Activated B cell treated with CpG ODN at 0.5 μM for 24 hours (primary cell): Measurements from ENCODE around the gene EEA1. TPM values are rescaled to one million over a fixed set of nuclear protein-coding genes. Genes with fewer than 3 reads are reported as not detected.

Source experiments
- ATAC-seq: fragments of 200-7000 bp; cut with Tn5 transposase; one replicate; pipeline ENCODE4 v1.10.0; 2021; ENCODE audit warnings: low read depth, mild to moderate bottlenecking, moderate library complexity
- CTCF ChIA-PET: fragments of 350-600 bp; sonication (Branson Sonifier 250); formaldehyde crosslinking; loops from one replicate; lab custom pipeline; 2021; ENCODE audit warnings: antibody characterized with exemption; lab: Charles Lee
- POLR2A ChIA-PET: fragments of 350-600 bp; sonication (Branson Sonifier 250); formaldehyde crosslinking; loops from one replicate; lab custom pipeline; 2021; ENCODE audit warnings: antibody characterized with exemption; lab: Charles Lee
- DNase-seq: peaks from one replicate; pipeline ENCODE4 v3.0.0; 2022
- H3K27ac Mint-ChIP-seq: one replicate; pipeline ENCODE4 v1.8.0; 2020; ENCODE audit warnings: mixed read lengths
- H3K27me3 Mint-ChIP-seq: one replicate; pipeline ENCODE4 v1.8.0; 2021; ENCODE audit warnings: mixed read lengths
- H3K36me3 Mint-ChIP-seq: one replicate; pipeline ENCODE4 v1.8.0; 2021; ENCODE audit warnings: low read depth, mixed read lengths
- H3K4me1 Mint-ChIP-seq: one replicate; pipeline ENCODE4 v1.8.0; 2021; ENCODE audit warnings: mixed read lengths
- H3K4me3 Mint-ChIP-seq: one replicate; pipeline ENCODE4 v1.8.0; 2020; ENCODE audit warnings: mild to moderate bottlenecking, mixed read lengths
- H3K9me3 Mint-ChIP-seq: one replicate; pipeline ENCODE4 v1.8.0; 2020; ENCODE audit warnings: mixed read lengths
- intact Hi-C: fragments of 100-400 bp; cut with micrococcal nuclease; formaldehyde crosslinking; loops from one replicate; pipeline ENCODE4 v1.15.1; 2024
- total RNA-seq: library from RNA; stranded (reverse); gene quantifications from 2 replicates; pipeline ENCODE4 v1.2.3, GENCODE V29; 2022
- TF ChIP-seq, protein P1 (sequence below): fragments of 200-600 bp; IDR thresholded peaks from one replicate; pipeline ENCODE4 v1.8.0; 2022; ENCODE audit warnings: antibody characterized with exemption, mild to moderate bottlenecking

Gene EEA1
- total RNA-seq, 1 donor from 2014 or later = 22.6 TPM

DNA sequence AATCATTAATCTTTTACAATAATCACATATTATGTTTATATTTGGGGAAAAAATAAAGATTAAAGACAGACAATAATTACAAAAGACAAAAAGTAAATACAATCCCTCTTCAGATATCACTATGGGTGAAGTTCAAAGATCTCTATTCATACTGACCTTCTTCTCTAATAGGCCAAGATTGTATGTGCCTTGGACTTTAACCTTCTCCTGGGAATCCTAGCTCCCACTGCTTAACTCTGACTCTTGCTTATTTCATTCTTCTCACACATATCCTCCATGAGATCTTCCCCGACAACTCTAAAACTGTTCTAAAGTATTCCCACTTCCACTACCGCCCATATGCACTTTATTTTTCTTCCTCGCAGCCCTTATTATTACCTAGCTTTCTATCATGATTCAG is 83.8 kb downstream of the EEA1 start:
- intact Hi-C loops = no loop called here
- ChIA-PET POLR2A (no interaction called here), CTCF (no interaction called here)
- H3K9me3 Mint-ChIP-seq = peaks cover 2% of the 10 kb centered on the region
- H3K36me3 Mint-ChIP-seq = peaks cover 35% of the 10 kb centered on the region
- TF ChIP-seq, protein P1, sequence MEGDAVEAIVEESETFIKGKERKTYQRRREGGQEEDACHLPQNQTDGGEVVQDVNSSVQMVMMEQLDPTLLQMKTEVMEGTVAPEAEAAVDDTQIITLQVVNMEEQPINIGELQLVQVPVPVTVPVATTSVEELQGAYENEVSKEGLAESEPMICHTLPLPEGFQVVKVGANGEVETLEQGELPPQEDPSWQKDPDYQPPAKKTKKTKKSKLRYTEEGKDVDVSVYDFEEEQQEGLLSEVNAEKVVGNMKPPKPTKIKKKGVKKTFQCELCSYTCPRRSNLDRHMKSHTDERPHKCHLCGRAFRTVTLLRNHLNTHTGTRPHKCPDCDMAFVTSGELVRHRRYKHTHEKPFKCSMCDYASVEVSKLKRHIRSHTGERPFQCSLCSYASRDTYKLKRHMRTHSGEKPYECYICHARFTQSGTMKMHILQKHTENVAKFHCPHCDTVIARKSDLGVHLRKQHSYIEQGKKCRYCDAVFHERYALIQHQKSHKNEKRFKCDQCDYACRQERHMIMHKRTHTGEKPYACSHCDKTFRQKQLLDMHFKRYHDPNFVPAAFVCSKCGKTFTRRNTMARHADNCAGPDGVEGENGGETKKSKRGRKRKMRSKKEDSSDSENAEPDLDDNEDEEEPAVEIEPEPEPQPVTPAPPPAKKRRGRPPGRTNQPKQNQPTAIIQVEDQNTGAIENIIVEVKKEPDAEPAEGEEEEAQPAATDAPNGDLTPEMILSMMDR = no peak
- no peak for DNase-seq
- no peaks in the 10 kb centered on the region for H3K27me3 Mint-ChIP-seq
- no peaks in the 10 kb centered on the region for H3K4me1 Mint-ChIP-seq
- no peak overlapping the region for H3K27ac Mint-ChIP-seq
- H3K4me3 Mint-ChIP-seq = no peak overlapping the region
- ATAC-seq = no peak

DNA sequence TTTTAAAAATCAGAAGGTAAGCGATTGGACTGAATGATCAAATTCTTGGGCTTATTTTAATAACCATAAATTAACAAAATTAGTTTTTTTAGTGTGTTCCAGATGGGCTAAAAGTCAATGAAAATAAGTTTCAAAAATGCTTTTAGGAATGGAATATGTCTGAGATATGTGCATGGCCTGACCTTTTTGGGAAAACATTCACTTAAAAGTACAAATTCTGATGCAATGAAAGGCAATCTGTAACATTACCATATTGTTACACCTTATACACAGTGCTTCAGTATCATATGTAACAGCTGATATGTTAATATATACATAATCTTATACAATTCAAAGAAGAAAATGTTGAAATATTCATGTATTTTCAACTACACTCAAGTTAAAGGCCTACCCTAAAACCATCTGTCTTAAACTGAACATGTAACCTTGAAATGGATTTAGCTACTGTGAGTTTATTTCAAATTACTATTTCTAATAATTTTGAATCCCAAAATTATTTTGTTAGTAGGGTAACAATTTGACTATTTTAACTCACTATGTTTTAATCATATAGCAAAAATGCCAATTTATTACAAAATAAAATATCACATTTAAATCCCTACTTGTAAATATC is 84.8 kb downstream of the EEA1 start:
- Mint-ChIP-seq H3K27ac (no peak overlapping the region), H3K4me3 (no peak overlapping the region), H3K36me3 (peaks cover 27% of the 10 kb centered on the region), H3K4me1 (no peaks in the 10 kb centered on the region), H3K27me3 (no peaks in the 10 kb centered on the region), H3K9me3 (peaks cover 2% of the 10 kb centered on the region)
- DNase-seq (no peak), ATAC-seq (no peak)
- ChIA-PET POLR2A (no interaction called here), CTCF (no interaction called here)
- intact Hi-C loops = no loop called here
- TF ChIP-seq, protein P1 = no peak

DNA sequence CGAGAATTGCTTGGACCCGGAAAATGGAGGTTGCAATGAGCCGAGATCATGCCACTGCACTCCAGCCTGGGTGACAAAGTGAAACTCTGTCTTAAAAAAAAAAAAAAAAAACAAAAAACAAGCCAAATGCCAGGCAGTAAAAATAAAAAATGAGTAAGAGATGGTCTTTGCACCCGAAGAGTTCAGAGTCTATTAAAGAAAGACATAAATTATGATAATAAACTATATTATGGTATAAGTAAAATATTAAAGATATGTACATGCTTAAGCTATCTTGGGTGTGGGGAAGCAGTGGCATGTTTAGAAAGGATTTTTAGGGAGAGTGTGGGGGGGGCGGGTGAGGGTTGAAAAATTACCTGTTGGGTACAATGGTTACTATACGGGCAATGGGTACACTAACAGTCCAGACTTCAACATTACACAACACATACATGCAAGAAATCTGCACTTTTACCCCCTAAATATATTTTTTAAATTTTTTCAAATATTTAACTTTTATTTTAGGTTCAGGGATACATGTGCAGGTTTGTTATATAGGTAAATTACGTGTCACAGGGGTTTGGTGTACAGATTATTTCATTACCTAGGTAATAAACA is 99.3 kb downstream of the EEA1 start:
- DNase-seq (no peak), ATAC-seq (no peak)
- TF ChIP-seq, protein P1 = no peak
- ChIA-PET CTCF (no interaction called here), POLR2A (interaction anchor here (0.7 kb wide), 2 partner anchors 13 to 78 kb away, joined by 5 to 15 read pairs; no protein-coding TSS in a partner anchor)
- H3K27ac Mint-ChIP-seq = no peak overlapping the region
- peaks cover 39% of the 10 kb centered on the region for H3K36me3 Mint-ChIP-seq
- no peaks in the 10 kb centered on the region for H3K27me3 Mint-ChIP-seq
- intact Hi-C loops = loop anchor here (2.0 to 5.0 kb wide), 4 partner anchors 98 to 567 kb away; partner anchors contain the start of gene EEA1
- H3K9me3 Mint-ChIP-seq = no peaks in the 10 kb centered on the region
- H3K4me3 Mint-ChIP-seq = no peak overlapping the region
- H3K4me1 Mint-ChIP-seq = no peaks in the 10 kb centered on the region

DNA sequence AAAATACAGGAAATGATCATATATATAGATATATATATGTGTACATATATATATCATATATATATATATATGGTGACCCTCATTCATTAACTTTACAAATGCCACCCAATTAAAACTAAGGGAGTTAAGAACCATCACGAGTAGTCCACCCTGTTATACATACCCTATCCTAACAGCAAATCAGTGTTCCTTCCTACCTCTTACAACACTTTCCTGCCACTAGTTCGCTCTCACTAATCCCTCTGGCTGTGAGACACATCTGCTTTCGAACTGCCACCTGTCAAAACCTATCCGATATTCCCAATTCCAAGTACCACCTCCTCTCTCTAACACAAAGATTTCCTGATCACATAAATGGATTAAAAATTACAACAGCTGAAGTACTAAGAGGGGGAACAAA is 100.5 kb downstream of the EEA1 start:
- CTCF ChIA-PET = no interaction called here
- no peaks in the 10 kb centered on the region for H3K4me1 Mint-ChIP-seq
- no peak overlapping the region for H3K4me3 Mint-ChIP-seq
- DNase-seq (no peak), ATAC-seq (no peak)
- no peak overlapping the region for H3K27ac Mint-ChIP-seq
- intact Hi-C loops = loop anchor here (1.0 to 5.0 kb wide), 4 partner anchors 144 to 568 kb away; no protein-coding TSS in a partner anchor
- no peaks in the 10 kb centered on the region for H3K9me3 Mint-ChIP-seq
- POLR2A ChIA-PET = no interaction called here
- peaks cover 35% of the 10 kb centered on the region for H3K36me3 Mint-ChIP-seq
- no peaks in the 10 kb centered on the region for H3K27me3 Mint-ChIP-seq
- TF ChIP-seq, protein P1 = no peak

DNA sequence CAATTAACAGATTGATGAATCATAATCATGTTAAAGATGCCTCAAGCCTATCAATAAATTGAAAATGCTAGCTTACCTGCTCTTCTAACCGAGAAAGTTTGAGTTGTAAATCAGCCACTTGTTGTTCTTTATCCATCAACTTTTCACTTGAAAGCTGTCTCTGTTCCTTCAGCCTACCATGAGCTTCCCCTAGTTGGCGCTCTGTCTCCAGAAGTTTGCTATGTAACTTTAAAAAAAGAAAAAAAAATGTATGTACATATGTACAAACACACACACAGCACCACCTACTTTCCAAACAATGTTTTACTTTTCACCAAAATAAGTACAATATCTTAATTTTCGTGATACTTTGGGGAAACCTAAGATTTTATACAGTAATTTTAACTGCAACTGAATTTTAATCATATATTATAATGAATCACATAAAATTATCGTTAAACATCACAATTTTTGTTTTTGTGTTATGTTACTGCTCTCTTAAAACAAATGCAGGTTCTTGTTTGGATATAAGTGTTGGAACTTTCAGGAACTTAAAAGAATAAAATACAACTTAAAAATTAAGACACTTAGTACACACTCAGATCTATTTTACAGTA is 101.2 kb downstream of the EEA1 start:
- no peaks in the 10 kb centered on the region for H3K4me1 Mint-ChIP-seq
- CTCF ChIA-PET = interaction anchor here (0.6 to 1.1 kb wide), 4 partner anchors 16 to 570 kb away, joined by 3 to 6 read pairs (median 3); no protein-coding TSS in a partner anchor
- no peak overlapping the region for H3K27ac Mint-ChIP-seq
- H3K27me3 Mint-ChIP-seq = no peaks in the 10 kb centered on the region
- no peak for DNase-seq
- ATAC-seq = no peak
- H3K9me3 Mint-ChIP-seq = no peaks in the 10 kb centered on the region
- intact Hi-C loops = loop anchor here (1.0 to 5.0 kb wide), 4 partner anchors 144 to 569 kb away; no protein-coding TSS in a partner anchor
- no peak overlapping the region for H3K4me3 Mint-ChIP-seq
- TF ChIP-seq, protein P1 = no peak
- POLR2A ChIA-PET = no interaction called here
- H3K36me3 Mint-ChIP-seq = peaks cover 32% of the 10 kb centered on the region
